HG03457 (cell line): Measurements from ENCODE around the gene P4HA3.

Experiments
- ATAC-seq: cut with Tn5 transposase; IDR thresholded peaks from one replicate; pipeline ENCODE4 v1.9.1; 2021; ENCODE audit warnings: moderate number of reproducible peaks; ENCODE audit not compliant: unreplicated experiment

The P4HA3 gene

GRCh38 chr11:74318241-74318932, 6.9 kb upstream of the P4HA3 start:
- no peak for ATAC-seq

GRCh38 chr11:74316772-74317505, 5.5 kb upstream of the P4HA3 start:
- ATAC-seq = no peak

- no peak for ATAC-seq
Observed at GRCh38 chr11:74312326-74312725, 886 bp upstream of the P4HA3 start.

GRCh38 chr11:74310857-74311256, 583 bp downstream of the P4HA3 start:
- ATAC-seq = no peak

- ATAC-seq = no peak
Observed at GRCh38 chr11:74307434-74307833, 4.0 kb downstream of the P4HA3 start.

- no peak for ATAC-seq
Observed at GRCh38 chr11:74306435-74307175, 4.8 kb downstream of the P4HA3 start.

- no peak for ATAC-seq
Observed at GRCh38 chr11:74299015-74299414, 12.4 kb downstream of the P4HA3 start.

GRCh38 chr11:74297484-74297883, 14.0 kb downstream of the P4HA3 start:
- ATAC-seq = no peak

GRCh38 chr11:74288911-74289310, 22.5 kb downstream of the P4HA3 start:
- ATAC-seq = no peak

- ATAC-seq = no peak
Observed at GRCh38 chr11:74288161-74288560, 23.3 kb downstream of the P4HA3 start.

GRCh38 chr11:74284466-74284865, 27.0 kb downstream of the P4HA3 start:
- ATAC-seq = no peak

- no peak for ATAC-seq
Observed at GRCh38 chr11:74283580-74284180, 27.8 kb downstream of the P4HA3 start.

GRCh38 chr11:74282914-74283371, 28.5 kb downstream of the P4HA3 start:
- ATAC-seq = no peak

GRCh38 chr11:74282421-74282820, 29.0 kb downstream of the P4HA3 start:
- ATAC-seq = no peak

GRCh38 chr11:74280494-74280893, 30.9 kb downstream of the P4HA3 start:
- no peak for ATAC-seq

GRCh38 chr11:74279256-74279655, 32.2 kb downstream of the P4HA3 start:
- ATAC-seq = no peak

GRCh38 chr11:74278721-74279161, 32.7 kb downstream of the P4HA3 start:
- ATAC-seq = no peak

- no peak for ATAC-seq
Observed at GRCh38 chr11:74278103-74278502, 33.3 kb downstream of the P4HA3 start.

- ATAC-seq = no peak
Observed at GRCh38 chr11:74276581-74276980, 34.9 kb downstream of the P4HA3 start.

- no peak for ATAC-seq
Observed at GRCh38 chr11:74272276-74272675, 39.2 kb downstream of the P4HA3 start.

GRCh38 chr11:74269161-74269811, 42.2 kb downstream of the P4HA3 start:
- ATAC-seq = no peak
